OCI-LY3 (cell line): ENCODE measurements around the gene RPRD2.

Experiments
- H2AFZ ChIP-seq: fragments of 200-600, 300-600 bp; shearing (Covaris generic); 2 replicates; pipeline ENCODE4 v1.6.0; 2014; ENCODE audit warnings: antibody characterized with exemption, low read depth, low read length
- H3K27ac ChIP-seq: fragments of 200-600, 300-600 bp; sonication (generic); 2 replicates; pipeline ENCODE4 v1.5.1; 2014; ENCODE audit warnings: mild to moderate bottlenecking, low read length, moderate library complexity, mixed read lengths
- H3K27me3 ChIP-seq: fragments of 200-600, 300-600 bp; sonication (generic); 2 replicates; pipeline ENCODE4 v1.6.1; 2014; ENCODE audit warnings: low read depth, low read length, mixed read lengths
- H3K36me3 ChIP-seq: fragments of 200-600, 300-600 bp; sonication (generic); replicated peaks from 2 replicates; pipeline ENCODE3; 2014; ENCODE audit warnings: low read depth, low read length, mixed read lengths
- H3K4me1 ChIP-seq: fragments of 300-600, 200-600 bp; sonication (generic); 2 replicates; pipeline ENCODE4 v1.6.1; 2014; ENCODE audit warnings: low read length, mixed read lengths
- H3K4me2 ChIP-seq: fragments of 200-600, 300-600 bp; sonication (generic); 2 replicates; pipeline ENCODE4 v1.6.1; 2014; ENCODE audit warnings: low read length, mixed read lengths
- H3K4me3 ChIP-seq: fragments of 300-600, 200-600 bp; sonication (generic); 2 replicates; pipeline ENCODE4 v1.5.1; 2014; ENCODE audit warnings: antibody characterized with exemption, mild to moderate bottlenecking, low read length, moderate library complexity
- H3K79me2 ChIP-seq: fragments of 300-600, 200-600 bp; shearing (Covaris generic); 2 replicates; pipeline ENCODE4 v1.6.1; 2014; ENCODE audit warnings: mild to moderate bottlenecking, low read length, mixed read lengths
- H3K9ac ChIP-seq: fragments of 300-600, 200-600 bp; shearing (Covaris generic); 2 replicates; pipeline ENCODE4 v1.6.0; 2014; ENCODE audit warnings: mild to moderate bottlenecking, low read length, moderate library complexity
- H3K9me3 ChIP-seq: fragments of 200-600, 300-600 bp; shearing (Covaris generic); 2 replicates; pipeline ENCODE4 v1.6.1; 2014; ENCODE audit warnings: low read length, mixed read lengths; ENCODE audit not compliant: insufficient read depth
- H4K20me1 ChIP-seq: fragments of 200-600, 300-600 bp; sonication (generic); 2 replicates; pipeline ENCODE4 v1.6.1; 2016; ENCODE audit warnings: low read length, mixed read lengths; ENCODE audit not compliant: insufficient read depth
- EZH2phosphoT487 ChIP-seq: fragments of 200-600 bp; shearing (Covaris generic); IDR thresholded peaks from 2 replicates; pipeline ENCODE4 v1.6.1; 2018; ENCODE audit warnings: antibody characterized with exemption, mixed run types, low read depth
- TF ChIP-seq, protein P1 (sequence below): fragments of 200-600, 300-600 bp; sonication (generic); IDR thresholded peaks from 2 replicates; pipeline ENCODE4 v1.5.1; 2014; ENCODE audit warnings: antibody characterized with exemption, low read length, low read depth

Gene RPRD2

DNA sequence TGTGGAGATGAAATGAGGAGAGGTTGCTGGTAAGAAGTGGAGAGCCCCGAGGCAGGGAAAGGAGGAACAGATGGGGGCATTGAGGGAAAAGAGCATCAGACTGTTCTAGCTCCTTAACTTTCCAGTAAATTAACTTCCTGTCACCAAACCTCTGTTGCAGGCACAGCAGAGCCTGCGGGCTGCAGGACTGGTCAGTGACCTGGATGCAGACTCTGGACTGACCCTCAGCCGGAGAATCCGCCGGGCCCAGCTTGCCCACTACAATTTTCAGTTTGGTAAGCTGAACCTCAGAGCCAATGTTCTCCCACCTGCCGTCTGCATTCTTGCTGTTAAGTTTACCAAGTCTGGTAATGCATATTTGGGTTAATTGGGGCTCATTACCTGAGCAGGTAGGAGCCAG is 141.5 kb downstream of the RPRD2 start:
- Histone ChIP-seq H3K4me3 (no peak overlapping the region), H4K20me1 (no peaks in the 10 kb centered on the region), H3K4me1 (no peaks in the 10 kb centered on the region), H3K27me3 (no peaks in the 10 kb centered on the region), H3K9me3 (no peaks in the 10 kb centered on the region), H3K36me3 (peaks cover 31% of the 10 kb centered on the region), H2AFZ (no peak overlapping the region), H3K9ac (no peak overlapping the region), H3K27ac (no peak overlapping the region), H3K79me2 (no peaks in the 10 kb centered on the region), H3K4me2 (no peak overlapping the region)
- TF ChIP-seq EZH2phosphoT487: no peak
- TF ChIP-seq, protein P1, sequence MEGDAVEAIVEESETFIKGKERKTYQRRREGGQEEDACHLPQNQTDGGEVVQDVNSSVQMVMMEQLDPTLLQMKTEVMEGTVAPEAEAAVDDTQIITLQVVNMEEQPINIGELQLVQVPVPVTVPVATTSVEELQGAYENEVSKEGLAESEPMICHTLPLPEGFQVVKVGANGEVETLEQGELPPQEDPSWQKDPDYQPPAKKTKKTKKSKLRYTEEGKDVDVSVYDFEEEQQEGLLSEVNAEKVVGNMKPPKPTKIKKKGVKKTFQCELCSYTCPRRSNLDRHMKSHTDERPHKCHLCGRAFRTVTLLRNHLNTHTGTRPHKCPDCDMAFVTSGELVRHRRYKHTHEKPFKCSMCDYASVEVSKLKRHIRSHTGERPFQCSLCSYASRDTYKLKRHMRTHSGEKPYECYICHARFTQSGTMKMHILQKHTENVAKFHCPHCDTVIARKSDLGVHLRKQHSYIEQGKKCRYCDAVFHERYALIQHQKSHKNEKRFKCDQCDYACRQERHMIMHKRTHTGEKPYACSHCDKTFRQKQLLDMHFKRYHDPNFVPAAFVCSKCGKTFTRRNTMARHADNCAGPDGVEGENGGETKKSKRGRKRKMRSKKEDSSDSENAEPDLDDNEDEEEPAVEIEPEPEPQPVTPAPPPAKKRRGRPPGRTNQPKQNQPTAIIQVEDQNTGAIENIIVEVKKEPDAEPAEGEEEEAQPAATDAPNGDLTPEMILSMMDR: no peak

DNA sequence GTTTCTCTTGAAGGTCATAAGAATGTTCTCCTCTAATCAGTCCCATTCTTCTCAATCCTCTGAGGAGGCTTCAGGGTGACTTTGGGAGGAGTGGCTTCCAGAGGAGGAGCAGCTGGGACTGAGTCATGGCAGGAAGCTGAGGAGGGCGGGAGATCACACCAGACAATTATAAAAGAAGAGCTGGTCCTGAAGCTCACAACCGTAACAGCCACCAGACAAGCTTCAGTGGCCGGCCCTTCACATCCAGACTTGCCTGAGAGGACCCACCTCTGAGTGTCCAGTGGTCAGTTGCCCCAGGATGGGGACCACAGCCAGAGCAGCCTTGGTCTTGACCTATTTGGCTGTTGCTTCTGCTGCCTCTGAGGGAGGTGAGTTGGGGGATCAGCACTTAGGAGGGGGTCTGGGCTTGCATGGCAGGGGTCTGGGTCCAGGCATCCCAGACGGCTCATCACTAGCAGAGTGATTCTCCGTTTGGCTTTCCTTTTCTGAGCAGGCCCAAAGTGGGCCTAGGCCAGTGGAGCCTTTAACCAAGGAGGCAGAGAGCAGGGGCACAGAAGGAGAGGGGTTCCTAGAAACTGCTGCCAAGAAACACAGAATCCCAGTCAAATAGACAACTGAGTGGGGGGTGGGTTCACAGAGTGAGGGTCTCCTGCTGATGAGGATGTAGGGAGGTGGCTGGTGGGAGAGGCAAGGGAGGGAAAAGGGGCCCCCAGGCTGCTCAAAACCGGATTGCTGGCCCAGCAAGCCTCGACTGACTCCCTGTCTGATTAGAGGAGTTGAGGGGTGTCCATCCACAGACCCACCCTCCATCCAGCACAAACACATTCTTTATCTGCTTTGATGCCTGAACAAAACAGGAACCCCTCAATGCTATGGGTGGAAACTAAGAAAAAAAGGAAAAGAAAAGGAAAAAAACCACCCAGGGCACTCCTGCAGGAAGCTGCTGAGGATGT is 144.2 kb downstream of the RPRD2 start, which contains the start of gene ECM1:
Gene ECM1, plus strand, starts transcription at position 198 of the 953 bp plus-strand sequence. Its CDS starts 101 bp downstream, at position 299.
- H3K36me3 ChIP-seq: peaks cover 24% of the 10 kb centered on the region
- no peaks in the 10 kb centered on the region for H3K4me1 ChIP-seq
- no peaks in the 10 kb centered on the region for H3K9me3 ChIP-seq
- no peak within 1 kb of the TSS for H3K9ac ChIP-seq
- no peak within 1 kb of the TSS for H3K27ac ChIP-seq
- no peak within 1 kb of the TSS for H3K4me2 ChIP-seq
- H3K79me2 ChIP-seq: no peaks in the 10 kb centered on the region
- no peak within 1 kb of the TSS for H3K4me3 ChIP-seq
- no peaks in the 10 kb centered on the region for H4K20me1 ChIP-seq
- no peaks in the 10 kb centered on the region for H3K27me3 ChIP-seq
- no peak for TF ChIP-seq EZH2phosphoT487
- TF ChIP-seq, protein P1: no peak
- H2AFZ ChIP-seq: no peak within 1 kb of the TSS

GRCh38 chr1:150508982-150509381 is 145.0 kb downstream of the RPRD2 start:
- Histone ChIP-seq H3K9ac (no peak overlapping the region), H3K4me2 (no peak overlapping the region), H3K4me3 (no peak overlapping the region), H2AFZ (no peak overlapping the region), H3K36me3 (peaks cover 23% of the 10 kb centered on the region), H3K27ac (no peak overlapping the region), H3K4me1 (no peaks in the 10 kb centered on the region), H3K9me3 (no peaks in the 10 kb centered on the region), H4K20me1 (no peaks in the 10 kb centered on the region), H3K79me2 (no peaks in the 10 kb centered on the region), H3K27me3 (no peaks in the 10 kb centered on the region)
- TF ChIP-seq, protein P1: no peak
- no peak for TF ChIP-seq EZH2phosphoT487

DNA sequence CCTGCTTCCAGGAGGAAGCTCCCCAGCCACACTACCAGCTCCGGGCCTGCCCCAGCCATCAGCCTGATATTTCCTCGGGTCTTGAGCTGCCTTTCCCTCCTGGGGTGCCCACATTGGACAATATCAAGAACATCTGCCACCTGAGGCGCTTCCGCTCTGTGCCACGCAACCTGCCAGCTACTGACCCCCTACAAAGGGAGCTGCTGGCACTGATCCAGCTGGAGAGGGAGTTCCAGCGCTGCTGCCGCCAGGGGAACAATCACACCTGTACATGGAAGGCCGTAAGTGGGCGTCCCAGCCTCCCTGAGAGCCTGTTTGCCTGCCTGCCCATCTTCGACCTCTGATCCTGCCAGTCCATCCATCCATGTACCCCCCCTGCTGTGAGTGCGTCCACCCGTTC is 147.6 kb downstream of the RPRD2 start:
- Histone ChIP-seq H3K36me3 (peaks cover 13% of the 10 kb centered on the region), H3K4me2 (no peak overlapping the region), H3K27ac (no peak overlapping the region), H3K9me3 (no peaks in the 10 kb centered on the region), H2AFZ (no peak overlapping the region), H3K4me3 (no peak overlapping the region), H3K79me2 (no peaks in the 10 kb centered on the region), H3K4me1 (peaks cover 7% of the 10 kb centered on the region), H3K9ac (no peak overlapping the region), H3K27me3 (no peaks in the 10 kb centered on the region), H4K20me1 (no peaks in the 10 kb centered on the region)
- no peak for TF ChIP-seq EZH2phosphoT487
- TF ChIP-seq, protein P1: no peak
